Measurements from ENCODE around the gene FAM241B. TPM values are rescaled to one million over a fixed set of nuclear protein-coding genes. Genes with fewer than 3 reads are reported as not detected.
A peak's percentile ranks its signal among the peaks of the same experiment; 100 is the strongest.

FAM241B gene
- total RNA-seq, 1 donor from 2014 or later, result 12.5 TPM

- DNase-seq (ENCODE audit: low read depth, low spot score), result peak; percentile 44
- Mint-ChIP-seq H3K27me3 (ENCODE audit: low read depth) (peaks cover 10% of the 10 kb centered on the region), H3K4me1 (peaks cover 60% of the 10 kb centered on the region), H3K4me3 (peak overlapping the region; percentile 5), H3K27ac (ENCODE audit: unreplicated experiment) (peak overlapping the region; percentile 40), H3K9me3 (no peaks in the 10 kb centered on the region), H3K36me3 (ENCODE audit: low read depth) (no peaks in the 10 kb centered on the region)
- TF ChIP-seq CTCF (conservative IDR thresholded peaks at IDR 0.05), result no peak
Measured at GRCh38 chr10:69646185-69647060, 16.4 kb downstream of the FAM241B start.

- Mint-ChIP-seq H3K27me3 (ENCODE audit: low read depth) (peaks cover 8% of the 10 kb centered on the region), H3K36me3 (ENCODE audit: low read depth) (no peaks in the 10 kb centered on the region), H3K9me3 (no peaks in the 10 kb centered on the region), H3K27ac (ENCODE audit: unreplicated experiment) (peak overlapping the region; percentile 76), H3K4me1 (peaks cover 60% of the 10 kb centered on the region), H3K4me3 (no peak overlapping the region)
- no peak for TF ChIP-seq CTCF (conservative IDR thresholded peaks at IDR 0.05)
- no peak for DNase-seq (ENCODE audit: low read depth, low spot score)
Measured at GRCh38 chr10:69647126-69647525, 17.1 kb downstream of the FAM241B start.

- TF ChIP-seq CTCF (conservative IDR thresholded peaks at IDR 0.05), result no peak
- H3K4me3 Mint-ChIP-seq, result peak overlapping the region; percentile 34
- no peaks in the 10 kb centered on the region for H3K9me3 Mint-ChIP-seq
- H3K36me3 Mint-ChIP-seq (ENCODE audit: low read depth), result no peaks in the 10 kb centered on the region
- no peak overlapping the region for H3K27ac Mint-ChIP-seq (ENCODE audit: unreplicated experiment)
- peaks cover 6% of the 10 kb centered on the region for H3K27me3 Mint-ChIP-seq (ENCODE audit: low read depth)
- peaks cover 60% of the 10 kb centered on the region for H3K4me1 Mint-ChIP-seq
- DNase-seq (ENCODE audit: low read depth, low spot score), result no peak
Measured at GRCh38 chr10:69647819-69648218, 17.8 kb downstream of the FAM241B start.

GRCh38 chr10:69648461-69648860, 18.4 kb downstream of the FAM241B start:
- Mint-ChIP-seq H3K4me1 (peaks cover 60% of the 10 kb centered on the region), H3K4me3 (no peak overlapping the region), H3K36me3 (ENCODE audit: low read depth) (no peaks in the 10 kb centered on the region), H3K27me3 (ENCODE audit: low read depth) (peaks cover 3% of the 10 kb centered on the region), H3K27ac (ENCODE audit: unreplicated experiment) (no peak overlapping the region), H3K9me3 (no peaks in the 10 kb centered on the region)
- DNase-seq (ENCODE audit: low read depth, low spot score), result no peak
- no peak for TF ChIP-seq CTCF (conservative IDR thresholded peaks at IDR 0.05)

- Mint-ChIP-seq H3K4me3 (peak overlapping the region; percentile 34), H3K27ac (ENCODE audit: unreplicated experiment) (peak overlapping the region; percentile 19), H3K27me3 (ENCODE audit: low read depth) (no peaks in the 10 kb centered on the region), H3K4me1 (peaks cover 56% of the 10 kb centered on the region), H3K36me3 (ENCODE audit: low read depth) (no peaks in the 10 kb centered on the region), H3K9me3 (no peaks in the 10 kb centered on the region)
- no peak for TF ChIP-seq CTCF (conservative IDR thresholded peaks at IDR 0.05)
- no peak for DNase-seq (ENCODE audit: low read depth, low spot score)
Measured at GRCh38 chr10:69649786-69650550, 19.9 kb downstream of the FAM241B start.
